Smooth muscle cell (in vitro differentiated cells): ENCODE data around the gene SPATA13. TPM values are rescaled to one million over a fixed set of nuclear protein-coding genes. Genes with fewer than 3 reads are reported as not detected.

ENCODE experiments used
- DNase-seq: peaks from one replicate; lab custom pipeline; 2025; ENCODE audit not compliant: unreplicated experiment; lab: John Stamatoyannopoulos, UW
- H2AFZ ChIP-seq: fragments of 200-600 bp; sonication (generic); 2 replicates; pipeline ENCODE4 v1.6.0; 2016; ENCODE audit warnings: antibody characterized with exemption, low read depth, mild to moderate bottlenecking
- H3F3A ChIP-seq: fragments of 200-600 bp; sonication (generic); 2 replicates; pipeline ENCODE4 v1.6.0; 2017; ENCODE audit warnings: antibody characterized with exemption, low read depth
- H3K27ac ChIP-seq: fragments of 200-600 bp; sonication (generic); 2 replicates; pipeline ENCODE4 v1.5.1; 2016; ENCODE audit warnings: low read depth, mild to moderate bottlenecking
- H3K27me3 ChIP-seq: fragments of 200-600 bp; sonication (generic); 2 replicates; pipeline ENCODE4 v1.6.1; 2016; ENCODE audit warnings: low read depth, mild to moderate bottlenecking
- H3K36me3 ChIP-seq: fragments of 200-600 bp; sonication (generic); 2 replicates; pipeline ENCODE4 v1.5.1; 2016; ENCODE audit warnings: low read depth
- H3K4me1 ChIP-seq: fragments of 200-600 bp; sonication (generic); 2 replicates; pipeline ENCODE4 v1.5.1; 2016; ENCODE audit warnings: low read depth
- H3K4me2 ChIP-seq: fragments of 200-600 bp; sonication (generic); 2 replicates; pipeline ENCODE4 v1.6.0; 2016; ENCODE audit warnings: mild to moderate bottlenecking
- H3K4me3 ChIP-seq: fragments of 200-600 bp; sonication (generic); 2 replicates; pipeline ENCODE4 v1.5.1; 2016; ENCODE audit warnings: mild to moderate bottlenecking
- H3K79me2 ChIP-seq: fragments of 200-600 bp; sonication (generic); 2 replicates; pipeline ENCODE4 v1.6.0; 2016; ENCODE audit warnings: low read depth, mild to moderate bottlenecking
- H3K9ac ChIP-seq: fragments of 200-600 bp; sonication (generic); 2 replicates; pipeline ENCODE4 v1.6.0; 2016; ENCODE audit warnings: low read depth
- H3K9me3 ChIP-seq: fragments of 200-600 bp; sonication (generic); replicated peaks from 2 replicates; pipeline ENCODE4 v1.5.1; 2016; ENCODE audit warnings: low read depth
- H4K20me1 ChIP-seq: fragments of 200-600 bp; sonication (generic); 2 replicates; pipeline ENCODE4 v1.6.0; 2016; ENCODE audit warnings: low read depth
- CTCF ChIP-seq: fragments of 200-600 bp; sonication (generic); IDR thresholded peaks from 2 replicates; pipeline ENCODE4 v1.5.1; 2017; ENCODE audit warnings: borderline replicate concordance, mild to moderate bottlenecking, antibody characterized with exemption; ENCODE audit not compliant: insufficient read depth, poor library complexity, severe bottlenecking
- WGBS: methylation state at CpG from one replicate; pipeline ENCODE4 v1.1.7; 2016; ENCODE audit warnings: low lambda C conversion rate; 5-methylcytosine and 5-hydroxymethylcytosine counted together
- polyA plus RNA-seq: library from polyadenylated mRNA; unstranded; fragments of >200 nt; fragmentation: Nextera tagmentation; extraction: Ambion mirVana; gene quantifications from 2 replicates; pipeline ENCODE4 v1.2.1, GENCODE V29; 2016
- total RNA-seq: library from RNA; depleted of rRNA; stranded (reverse); fragments of >200 nt; gene quantifications from 2 replicates; pipeline ENCODE4 v1.2.3, GENCODE V29; 2014

SPATA13 gene
- total and polyA plus RNA-seq, 2 experiments from 2014 or later, result 7.1 to 16.6 TPM

- Histone ChIP-seq H3K79me2 (no peaks in the 10 kb centered on the region), H3K36me3 (no peaks in the 10 kb centered on the region), H4K20me1 (no peaks in the 10 kb centered on the region), H3K9me3 (no peaks in the 10 kb centered on the region), H3K4me2 (no peak overlapping the region), H3K4me3 (no peak overlapping the region), H3K27me3 (no peaks in the 10 kb centered on the region), H2AFZ (no peak overlapping the region), H3K27ac (no peak overlapping the region), H3K4me1 (peaks cover 6% of the 10 kb centered on the region), H3F3A (no peaks in the 10 kb centered on the region), H3K9ac (no peak overlapping the region)
- no peak for DNase-seq
- TF ChIP-seq CTCF, result no peak
- WGBS, result 95% methylated on average over 3 of the region's 3 CpGs
Measured at GRCh38 chr13:24153347-24153746, 7.2 kb upstream of the SPATA13 start.

GRCh38 chr13:24153979-24154701 lies 6.4 kb upstream of the SPATA13 start:
- Histone ChIP-seq H4K20me1 (no peaks in the 10 kb centered on the region), H3K4me1 (peaks cover 6% of the 10 kb centered on the region), H3K36me3 (no peaks in the 10 kb centered on the region), H3K9ac (no peak overlapping the region), H3K27me3 (no peaks in the 10 kb centered on the region), H3K4me3 (no peak overlapping the region), H2AFZ (no peak overlapping the region), H3K79me2 (no peaks in the 10 kb centered on the region), H3F3A (no peaks in the 10 kb centered on the region), H3K9me3 (no peaks in the 10 kb centered on the region), H3K4me2 (no peak overlapping the region), H3K27ac (no peak overlapping the region)
- 94% methylated on average over 5 of the region's 5 CpGs for WGBS
- no peak for DNase-seq
- no peak for TF ChIP-seq CTCF

- Histone ChIP-seq H4K20me1 (peaks cover 9% of the 10 kb centered on the region), H3F3A (no peaks in the 10 kb centered on the region), H3K79me2 (no peaks in the 10 kb centered on the region), H3K9ac (no peak overlapping the region), H3K27ac (no peak overlapping the region), H3K36me3 (no peaks in the 10 kb centered on the region), H3K4me1 (peaks cover 10% of the 10 kb centered on the region), H3K27me3 (peaks cover 23% of the 10 kb centered on the region), H3K9me3 (no peaks in the 10 kb centered on the region), H3K4me2 (no peak overlapping the region), H2AFZ (no peak overlapping the region), H3K4me3 (no peak overlapping the region)
- TF ChIP-seq CTCF, result no peak
- no peak for DNase-seq
- WGBS, result 96% methylated on average over 5 of the region's 5 CpGs
Measured at GRCh38 chr13:24159357-24159756, 1.2 kb upstream of the SPATA13 start.
